ENCODE data around the gene PPT2.
"Not testable (repeated sequence)": the region's sequence is repeated elsewhere in the genome, so short reads cannot be mapped to it uniquely, and the experiment has no call there.

PPT2 gene

GRCh38 chr6:32210191-32210601 is 56.3 kb downstream of the PPT2 start:
- TF ChIP-seq, protein P1, sequence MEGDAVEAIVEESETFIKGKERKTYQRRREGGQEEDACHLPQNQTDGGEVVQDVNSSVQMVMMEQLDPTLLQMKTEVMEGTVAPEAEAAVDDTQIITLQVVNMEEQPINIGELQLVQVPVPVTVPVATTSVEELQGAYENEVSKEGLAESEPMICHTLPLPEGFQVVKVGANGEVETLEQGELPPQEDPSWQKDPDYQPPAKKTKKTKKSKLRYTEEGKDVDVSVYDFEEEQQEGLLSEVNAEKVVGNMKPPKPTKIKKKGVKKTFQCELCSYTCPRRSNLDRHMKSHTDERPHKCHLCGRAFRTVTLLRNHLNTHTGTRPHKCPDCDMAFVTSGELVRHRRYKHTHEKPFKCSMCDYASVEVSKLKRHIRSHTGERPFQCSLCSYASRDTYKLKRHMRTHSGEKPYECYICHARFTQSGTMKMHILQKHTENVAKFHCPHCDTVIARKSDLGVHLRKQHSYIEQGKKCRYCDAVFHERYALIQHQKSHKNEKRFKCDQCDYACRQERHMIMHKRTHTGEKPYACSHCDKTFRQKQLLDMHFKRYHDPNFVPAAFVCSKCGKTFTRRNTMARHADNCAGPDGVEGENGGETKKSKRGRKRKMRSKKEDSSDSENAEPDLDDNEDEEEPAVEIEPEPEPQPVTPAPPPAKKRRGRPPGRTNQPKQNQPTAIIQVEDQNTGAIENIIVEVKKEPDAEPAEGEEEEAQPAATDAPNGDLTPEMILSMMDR (IDR thresholded peaks at IDR 0.05; ENCODE audit: control insufficient read depth, insufficient read depth, low read depth, low read length, missing control alignments) = no peak
- no peak overlapping the region for H3K4me3 ChIP-seq (ENCODE audit: control insufficient read depth, low read depth, low read length)
- DNase-seq (ENCODE audit: low read depth) = no peak

DNA sequence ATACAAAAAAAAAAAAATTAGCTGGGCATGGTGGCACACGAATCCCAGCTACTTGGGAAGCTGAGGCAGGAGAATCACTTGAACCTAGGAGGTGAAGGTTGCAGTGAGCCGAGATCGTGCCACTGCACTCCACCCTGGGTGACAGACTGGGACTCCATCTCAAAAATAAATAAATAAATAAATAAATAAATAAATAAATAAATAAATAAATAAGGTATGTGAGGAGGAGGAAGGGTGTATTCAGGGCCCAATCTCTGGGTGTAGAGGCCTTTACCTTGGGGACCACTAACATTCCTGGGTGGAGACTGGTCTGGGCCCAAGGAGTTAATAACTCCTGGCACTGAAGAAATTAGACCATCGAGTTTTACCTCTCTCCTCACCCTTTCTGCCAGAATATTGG is 57.5 kb downstream of the PPT2 start:
- H3K4me3 ChIP-seq (ENCODE audit: control insufficient read depth, low read depth, low read length); DNase-seq (ENCODE audit: low read depth): not testable (repeated sequence)

- TF ChIP-seq, protein P1 (IDR thresholded peaks at IDR 0.05; ENCODE audit: control insufficient read depth, insufficient read depth, low read depth, low read length, missing control alignments) = no peak
- no peak overlapping the region for H3K4me3 ChIP-seq (ENCODE audit: control insufficient read depth, low read depth, low read length)
- no peak for DNase-seq (ENCODE audit: low read depth)
These were observed 58.3 kb downstream of the PPT2 start for GRCh38 chr6:32212076-32212760.

All from AG09309 (cell line).